Measurements from ENCODE around the gene PDE3A.
"Not testable (repeated sequence)": the region's sequence is repeated elsewhere in the genome, so short reads cannot be mapped to it uniquely, and the experiment has no call there.

The PDE3A gene

DNA sequence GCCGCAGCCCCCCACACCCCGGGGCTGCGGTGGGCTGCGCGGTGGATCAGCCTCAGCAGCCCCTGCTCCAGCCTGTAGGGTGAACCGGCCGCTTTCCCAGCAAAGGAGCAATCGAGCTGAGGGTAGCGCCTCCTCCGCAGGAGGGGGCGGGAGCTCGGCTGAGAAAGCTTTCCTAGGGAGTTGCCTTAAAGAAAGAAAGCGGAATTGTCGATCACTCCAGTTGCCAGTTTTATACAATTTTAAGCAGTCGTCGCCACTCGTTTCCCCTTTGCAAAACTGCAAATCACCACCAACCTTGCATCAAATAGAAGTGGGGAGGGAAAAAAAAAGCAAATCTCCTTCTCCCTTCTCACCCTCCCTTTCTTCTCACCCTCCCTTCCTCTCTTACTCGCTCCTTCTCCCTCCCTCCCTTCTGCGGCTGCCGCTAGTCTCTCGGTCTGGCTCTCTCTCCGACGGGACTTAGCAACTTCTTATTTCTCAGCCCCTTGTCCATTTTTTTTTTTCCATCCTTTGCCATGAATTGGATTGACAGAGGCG is at the start of gene PDE3A:
PDE3A (plus strand) TSS at position 424 of the 537 bp plus-strand sequence. CDS start 748 bp downstream, outside the sequence.
- no peak for DNase-seq (ENCODE audit: low read depth in 2 of 2, low spot score in 1 of 2)

DNA sequence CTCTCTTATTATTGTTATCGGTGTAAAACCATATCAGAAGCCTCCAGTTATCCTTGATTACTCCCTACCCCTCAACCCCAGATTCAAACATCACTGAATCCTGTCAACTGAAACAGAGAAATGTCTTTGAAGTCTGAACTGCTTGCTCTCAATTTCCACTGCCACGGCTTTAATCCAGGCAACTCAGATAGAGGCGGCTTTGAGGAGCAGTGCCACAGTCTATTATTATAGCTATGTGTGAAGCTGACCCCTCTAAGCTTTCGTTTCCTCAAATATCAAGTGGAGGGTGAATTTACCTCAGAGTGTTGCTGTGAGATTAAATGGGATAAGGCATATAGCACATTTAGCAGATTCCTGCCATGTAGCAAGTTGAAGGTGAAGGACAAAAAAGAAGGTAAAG is 49.0 kb upstream of the PDE3A start:
- no peak for DNase-seq (ENCODE audit: low read depth in 2 of 2, low spot score in 1 of 2)

DNA sequence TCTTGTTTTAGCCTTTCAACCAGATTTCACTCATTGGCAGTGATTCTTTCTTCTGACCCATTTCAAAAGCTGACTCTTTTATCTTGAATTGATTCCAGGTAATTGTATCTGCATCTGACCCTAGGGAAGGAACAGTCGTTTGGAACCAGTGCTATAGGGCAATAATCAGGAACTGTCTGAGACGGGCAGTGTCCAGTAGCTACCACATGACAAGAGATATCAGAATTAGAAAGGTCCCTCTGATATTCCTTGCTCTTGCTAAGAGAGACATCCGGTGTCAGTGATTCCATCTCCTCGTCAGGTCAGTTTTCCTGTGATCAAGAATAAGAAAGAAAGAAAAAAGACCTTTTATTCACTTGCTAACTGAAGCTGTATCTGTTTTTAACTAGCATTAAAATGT is 47.8 kb upstream of the PDE3A start:
- no peak for DNase-seq (ENCODE audit: low read depth in 2 of 2, low spot score in 1 of 2)

DNA sequence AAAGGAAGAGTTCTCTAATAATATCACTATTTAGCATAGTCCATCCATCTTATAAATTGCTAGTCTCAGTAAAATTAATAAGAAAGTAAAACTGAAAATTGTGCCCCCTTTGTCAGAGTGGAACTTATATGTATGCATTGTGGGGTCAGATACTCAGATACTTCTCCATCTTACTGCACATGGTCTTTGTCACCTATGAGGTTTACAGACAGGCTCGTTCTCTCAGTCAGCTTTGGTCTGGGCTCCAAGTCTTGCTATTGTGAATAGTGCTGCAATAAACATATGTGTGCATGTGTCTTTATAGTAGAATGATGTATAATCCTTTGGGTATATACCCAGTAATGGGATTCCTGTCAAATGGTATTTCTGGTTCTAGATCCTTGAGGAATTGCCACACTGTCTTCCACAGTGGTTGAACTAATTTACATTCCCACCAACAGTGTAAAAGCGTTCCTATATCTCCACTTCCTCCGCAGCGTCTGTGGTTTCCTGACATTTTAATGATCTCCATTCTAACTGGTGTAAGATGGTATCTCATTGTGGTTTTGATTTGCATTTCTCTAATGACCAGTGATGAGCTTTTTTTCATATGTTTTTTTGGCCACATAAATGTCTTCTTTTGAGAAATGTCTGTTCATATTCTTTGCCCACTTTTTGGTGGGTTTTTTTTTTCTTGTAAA is 37.4 kb upstream of the PDE3A start:
- not testable (repeated sequence) for DNase-seq (ENCODE audit: low read depth in 2 of 2, low spot score in 1 of 2)

DNA sequence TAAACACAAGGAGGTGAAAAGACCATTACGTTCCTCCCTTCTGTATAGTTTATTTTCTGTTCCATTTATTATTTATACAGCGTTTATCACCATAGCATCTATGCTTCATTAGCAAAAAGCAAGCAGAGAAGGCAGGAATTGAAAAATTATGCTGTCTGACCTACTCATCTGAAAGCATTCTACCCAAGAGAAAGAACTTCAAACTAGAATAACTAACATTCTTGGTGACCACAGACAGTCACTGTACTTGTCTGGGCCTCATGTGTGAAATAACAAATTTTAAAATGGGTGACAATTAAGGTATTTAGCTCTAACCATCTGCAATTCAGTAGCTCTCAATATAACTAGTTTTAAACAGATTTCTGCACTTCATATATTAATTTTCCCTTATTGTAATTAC is 29.3 kb upstream of the PDE3A start:
- DNase-seq (ENCODE audit: low read depth in 2 of 2, low spot score in 1 of 2): no peak

DNA sequence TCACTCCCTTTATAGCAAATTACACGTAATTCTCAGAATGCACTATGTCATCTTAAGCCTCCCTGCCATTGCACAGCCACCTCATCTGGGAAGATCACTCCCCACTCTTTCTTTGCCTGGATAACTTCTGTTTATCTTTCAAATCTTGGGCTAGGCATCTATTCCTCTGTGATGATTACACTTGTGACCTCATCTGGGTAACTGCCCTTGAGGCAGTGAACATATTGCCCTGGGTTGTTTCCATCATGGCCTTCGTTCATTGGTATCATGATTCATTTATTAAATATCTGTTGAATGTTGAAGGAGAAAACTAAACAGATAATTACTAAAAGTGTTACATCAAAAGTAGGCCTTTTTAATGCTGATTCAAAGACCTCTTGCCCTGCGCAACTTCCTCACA is 26.2 kb upstream of the PDE3A start:
- no peak for DNase-seq (ENCODE audit: low read depth in 2 of 2, low spot score in 1 of 2)

DNA sequence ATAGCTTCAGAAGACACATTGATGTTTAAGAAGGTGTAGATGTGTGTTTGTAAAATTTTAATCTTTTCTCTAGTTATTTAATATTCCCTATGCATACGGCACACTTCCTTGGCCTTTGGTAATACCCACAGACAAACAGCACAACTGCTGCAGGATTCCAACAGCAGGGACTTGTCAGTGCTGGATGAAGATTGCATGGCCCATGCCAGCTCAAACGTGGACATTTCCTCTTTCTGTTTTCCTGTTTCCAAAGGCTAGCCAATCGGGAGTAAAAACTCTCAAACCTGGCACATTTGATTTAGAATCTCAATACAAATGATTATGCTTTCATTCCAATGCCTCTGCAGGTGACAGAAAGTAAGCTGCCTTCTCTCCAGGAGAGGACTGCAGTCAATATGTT is 22.5 kb upstream of the PDE3A start:
- DNase-seq (ENCODE audit: low read depth in 2 of 2, low spot score in 1 of 2): no peak

DNA sequence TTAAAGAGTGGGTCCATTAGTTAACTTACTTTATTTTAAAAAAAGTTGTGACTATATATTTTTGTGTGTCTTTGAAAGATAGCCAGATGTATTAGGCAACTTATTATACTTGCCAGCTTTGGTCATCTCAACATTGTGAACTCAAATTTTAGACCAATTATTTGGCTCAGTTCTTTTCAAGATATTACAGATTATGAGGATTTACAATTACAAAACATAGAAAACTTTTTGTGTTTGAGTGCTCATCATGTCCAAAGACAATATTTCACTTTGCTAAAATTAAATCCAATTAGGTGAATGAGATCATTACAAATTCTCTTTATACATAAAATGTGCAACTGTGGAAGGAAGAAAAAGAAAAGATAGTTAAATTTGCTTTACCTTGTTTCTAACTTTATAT is 18.3 kb upstream of the PDE3A start:
- DNase-seq (ENCODE audit: low read depth in 2 of 2, low spot score in 1 of 2): no peak

DNA sequence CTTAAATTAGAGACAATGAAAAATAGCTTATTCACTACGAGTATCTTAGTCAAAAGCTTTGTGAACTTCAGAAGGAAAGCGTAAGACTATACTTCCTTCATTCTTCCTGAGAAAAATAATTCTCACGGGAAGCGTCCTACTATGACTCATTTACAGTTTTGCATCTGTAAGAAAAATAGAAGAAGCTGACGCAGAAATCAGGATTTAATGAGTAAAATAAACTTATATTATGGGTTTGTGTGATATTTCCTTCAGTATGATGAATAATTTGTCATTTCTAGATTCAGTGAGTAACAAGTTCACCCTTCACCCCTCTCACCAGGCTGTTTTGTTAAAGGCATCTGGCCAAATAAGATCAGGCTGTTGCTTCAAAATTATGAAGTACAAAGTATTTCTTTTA is 17.8 kb upstream of the PDE3A start:
- no peak for DNase-seq (ENCODE audit: low read depth in 2 of 2, low spot score in 1 of 2)

DNA sequence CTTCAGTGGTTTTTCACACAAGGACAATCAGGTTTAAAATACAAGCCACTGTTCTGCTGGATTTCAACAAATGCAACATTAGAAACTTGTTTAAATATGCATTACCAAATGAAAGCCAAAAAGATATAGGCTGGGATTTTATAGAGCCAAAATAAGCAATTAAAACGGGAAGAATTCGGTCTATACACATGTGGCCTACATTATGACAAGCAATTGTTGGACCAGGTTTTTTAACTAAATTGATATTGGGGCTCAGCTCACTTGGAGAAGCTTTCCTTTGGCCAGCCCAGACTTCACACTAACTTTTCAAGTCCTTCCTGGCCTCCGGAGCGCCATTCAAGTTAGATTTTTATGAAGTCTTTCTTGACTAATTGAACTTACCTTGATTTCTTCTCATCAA is 16.9 kb upstream of the PDE3A start:
- DNase-seq (ENCODE audit: low read depth in 2 of 2, low spot score in 1 of 2): no peak

DNA sequence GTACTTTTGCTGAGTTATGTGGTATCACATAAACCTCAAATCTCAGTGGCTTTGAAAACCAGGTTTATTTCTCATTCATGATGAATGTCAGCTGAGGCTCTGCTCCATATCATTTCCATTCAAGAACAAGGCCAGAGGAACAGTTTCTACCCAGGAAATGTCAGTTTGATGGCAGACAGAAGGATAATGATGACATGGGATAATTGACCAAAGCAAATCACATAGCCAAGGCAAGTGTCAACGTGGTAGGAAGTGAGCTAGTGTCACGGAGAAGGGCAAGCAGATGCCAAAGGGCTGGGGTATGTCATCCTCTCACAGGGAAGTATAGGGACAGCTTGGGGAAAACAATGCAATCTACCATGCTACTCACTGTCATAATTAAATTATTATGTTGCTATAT is 12.3 kb upstream of the PDE3A start:
- DNase-seq (ENCODE audit: low read depth in 2 of 2, low spot score in 1 of 2): no peak

DNA sequence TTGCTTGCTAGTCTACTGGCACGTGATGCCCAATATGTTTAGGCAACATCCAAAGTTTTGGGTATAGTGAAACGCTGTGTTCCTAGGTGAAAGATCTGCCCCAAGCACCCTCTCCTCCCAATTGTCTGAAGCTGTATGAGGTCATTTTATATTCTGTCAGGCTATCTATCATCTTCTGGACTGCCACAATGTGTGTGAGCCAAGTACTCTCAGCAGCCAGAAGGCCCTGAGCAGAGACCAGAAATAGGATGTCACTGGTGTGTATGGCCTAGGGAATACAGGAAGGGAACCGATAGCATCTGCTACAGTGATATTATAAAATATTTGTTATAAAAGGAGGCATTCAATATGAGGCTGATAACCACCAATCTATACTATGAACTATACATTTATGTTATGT is 7.9 kb upstream of the PDE3A start:
- DNase-seq (ENCODE audit: low read depth in 2 of 2, low spot score in 1 of 2): no peak

DNA sequence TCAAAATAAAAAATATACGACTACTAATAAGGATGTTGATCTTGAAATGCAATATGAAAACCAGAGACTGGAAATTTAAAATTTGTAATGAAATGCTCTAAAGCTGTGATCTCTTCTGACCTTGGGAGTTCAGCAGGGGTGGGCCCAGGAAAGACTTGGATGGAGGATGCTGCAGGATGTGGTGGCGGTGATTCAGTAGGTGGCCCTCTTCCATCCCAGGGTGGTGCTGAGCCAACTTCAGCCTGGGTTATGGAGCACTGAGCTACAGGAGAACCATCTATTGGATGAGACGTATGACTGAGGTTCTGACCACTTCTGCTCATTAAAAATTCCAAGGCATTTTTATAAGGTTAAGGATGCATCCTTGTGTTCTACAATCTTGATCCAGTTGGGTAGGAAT is 6.9 kb upstream of the PDE3A start:
- DNase-seq (ENCODE audit: low read depth in 2 of 2, low spot score in 1 of 2): no peak

DNA sequence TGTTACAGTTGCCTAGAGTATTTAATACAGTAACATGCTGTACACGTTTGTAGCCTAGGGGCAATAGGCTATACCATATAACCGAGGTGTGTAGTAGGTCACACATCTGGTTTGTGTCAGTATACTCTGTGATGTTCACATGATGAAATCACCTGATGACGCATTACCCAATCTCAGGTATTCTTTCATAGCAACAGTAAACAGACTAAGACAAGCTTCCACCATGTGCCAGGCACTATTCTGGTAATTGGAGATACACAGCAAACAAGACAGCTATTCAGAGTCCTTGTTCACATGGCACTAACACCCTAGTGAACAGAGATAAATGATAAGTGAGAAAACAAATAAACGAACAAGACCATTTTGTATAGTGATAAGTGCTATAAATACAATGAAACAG is 3.8 kb upstream of the PDE3A start:
- no peak for DNase-seq (ENCODE audit: low read depth in 2 of 2, low spot score in 1 of 2)

DNA sequence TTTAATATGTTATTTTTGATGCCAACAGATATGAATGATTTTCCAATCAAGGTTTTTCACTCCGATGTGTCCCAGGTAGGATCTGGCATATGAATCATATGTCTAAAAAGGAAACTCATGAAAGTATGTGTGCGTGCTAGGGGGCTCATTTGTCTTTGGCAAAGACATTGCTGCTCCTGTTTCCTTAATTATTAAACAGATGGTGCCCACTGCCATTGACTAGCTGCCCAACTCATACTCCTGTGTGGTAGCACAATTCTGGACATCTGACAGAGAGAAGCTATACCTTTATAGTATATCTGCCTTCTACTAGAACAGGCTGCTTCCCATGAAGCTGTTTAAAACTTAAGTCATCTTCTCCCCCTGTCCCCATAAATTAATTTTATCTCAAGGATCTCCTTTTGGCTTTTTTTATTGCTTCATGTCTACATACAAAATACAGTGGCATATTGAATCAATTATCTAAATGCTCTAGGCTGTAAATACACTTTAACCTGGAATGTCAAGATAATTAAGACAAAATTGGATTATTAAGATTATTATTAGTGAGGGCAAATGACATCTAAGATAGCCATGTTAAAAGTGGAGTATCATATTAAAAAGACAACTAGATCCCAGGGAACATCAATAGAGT is 1.4 kb upstream of the PDE3A start:
- DNase-seq (ENCODE audit: low read depth in 2 of 2, low spot score in 1 of 2): no peak

DNA sequence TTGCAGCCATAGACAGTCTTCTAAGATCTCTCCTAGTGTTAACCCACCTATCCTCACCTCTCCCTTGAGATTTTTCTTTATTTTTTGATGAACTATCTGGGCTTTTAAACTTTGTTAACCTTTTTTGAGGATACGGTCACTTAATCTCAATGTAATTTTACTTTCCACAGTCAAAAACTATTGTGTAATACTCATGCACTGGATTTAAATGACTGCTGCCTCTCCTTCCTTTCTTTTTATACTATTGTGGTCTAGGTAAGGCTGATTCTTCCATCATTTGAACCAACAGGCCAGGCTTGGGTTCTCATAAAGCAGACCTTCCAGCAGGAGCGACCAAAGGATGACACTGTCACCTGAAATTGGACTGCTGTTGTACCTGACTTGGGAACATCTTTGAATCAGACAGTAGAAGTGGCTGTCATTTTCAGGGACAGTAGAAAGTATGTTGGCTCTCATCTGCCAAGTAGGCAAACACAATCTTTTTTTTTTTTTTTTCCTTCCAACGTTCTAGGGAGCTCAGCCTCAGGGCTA is 689 bp upstream of the PDE3A start:
- no peak for DNase-seq (ENCODE audit: low read depth in 2 of 2, low spot score in 1 of 2)

DNA sequence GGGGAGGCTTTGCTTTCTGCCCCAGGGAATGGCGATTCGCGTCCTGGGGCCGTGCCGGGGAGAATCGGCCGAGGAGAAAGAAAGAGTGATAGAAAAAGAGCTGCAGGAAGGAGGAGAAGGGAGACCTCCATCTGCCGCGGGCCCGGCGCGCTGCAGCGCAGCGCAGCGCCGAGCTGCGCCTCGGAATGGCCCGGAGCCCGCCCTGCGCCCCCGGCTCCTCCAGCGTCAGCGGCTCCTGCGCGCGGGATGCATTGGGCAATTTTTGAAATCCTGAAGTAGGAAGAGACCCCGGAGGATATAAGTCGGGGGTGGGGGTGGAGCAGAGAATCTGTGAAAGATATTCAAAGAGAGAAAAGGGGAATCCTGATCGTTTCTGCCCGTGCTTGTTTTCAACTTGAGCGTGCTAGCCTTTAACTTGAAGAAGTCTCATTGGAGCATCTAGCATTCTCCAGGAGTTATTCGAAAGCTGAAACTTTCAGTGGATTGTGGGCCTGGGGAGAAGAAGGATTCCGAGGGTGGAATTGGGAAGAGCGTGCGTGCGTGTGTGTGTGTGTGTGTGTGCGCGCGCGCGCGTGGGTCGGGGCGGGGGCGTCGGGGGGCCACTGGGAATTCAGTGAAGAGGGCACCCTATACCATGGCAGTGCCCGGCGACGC is 441 bp downstream of the PDE3A start:
- no peak for DNase-seq (ENCODE audit: low read depth in 2 of 2, low spot score in 1 of 2)

DNA sequence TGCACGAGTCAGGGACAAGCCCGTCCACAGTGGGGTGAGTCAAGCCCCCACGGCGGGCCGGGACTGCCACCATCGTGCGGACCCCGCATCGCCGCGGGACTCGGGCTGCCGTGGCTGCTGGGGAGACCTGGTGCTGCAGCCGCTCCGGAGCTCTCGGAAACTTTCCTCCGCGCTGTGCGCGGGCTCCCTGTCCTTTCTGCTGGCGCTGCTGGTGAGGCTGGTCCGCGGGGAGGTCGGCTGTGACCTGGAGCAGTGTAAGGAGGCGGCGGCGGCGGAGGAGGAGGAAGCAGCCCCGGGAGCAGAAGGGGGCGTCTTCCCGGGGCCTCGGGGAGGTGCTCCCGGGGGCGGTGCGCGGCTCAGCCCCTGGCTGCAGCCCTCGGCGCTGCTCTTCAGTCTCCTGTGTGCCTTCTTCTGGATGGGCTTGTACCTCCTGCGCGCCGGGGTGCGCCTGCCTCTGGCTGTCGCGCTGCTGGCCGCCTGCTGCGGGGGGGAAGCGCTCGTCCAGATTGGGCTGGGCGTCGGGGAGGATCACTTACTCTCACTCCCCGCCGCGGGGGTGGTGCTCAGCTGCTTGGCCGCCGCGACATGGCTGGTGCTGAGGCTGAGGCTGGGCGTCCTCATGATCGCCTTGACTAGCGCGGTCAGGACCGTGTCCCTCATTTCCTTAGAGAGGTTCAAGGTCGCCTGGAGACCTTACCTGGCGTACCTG is 1.1 kb downstream of the PDE3A start:
- DNase-seq (ENCODE audit: low read depth in 2 of 2, low spot score in 1 of 2): no peak

DNA sequence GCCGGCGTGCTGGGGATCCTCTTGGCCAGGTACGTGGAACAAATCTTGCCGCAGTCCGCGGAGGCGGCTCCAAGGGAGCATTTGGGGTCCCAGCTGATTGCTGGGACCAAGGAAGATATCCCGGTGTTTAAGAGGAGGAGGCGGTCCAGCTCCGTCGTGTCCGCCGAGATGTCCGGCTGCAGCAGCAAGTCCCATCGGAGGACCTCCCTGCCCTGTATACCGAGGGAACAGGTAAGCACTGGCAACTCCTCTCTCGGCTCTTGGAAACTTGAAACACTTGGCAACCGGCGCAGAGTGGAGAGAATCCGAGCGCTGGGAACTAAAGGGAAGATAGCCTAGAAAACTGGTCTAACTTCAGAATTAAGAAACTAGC is 1.7 kb downstream of the PDE3A start:
- no peak for DNase-seq (ENCODE audit: low read depth in 2 of 2, low spot score in 1 of 2)

DNA sequence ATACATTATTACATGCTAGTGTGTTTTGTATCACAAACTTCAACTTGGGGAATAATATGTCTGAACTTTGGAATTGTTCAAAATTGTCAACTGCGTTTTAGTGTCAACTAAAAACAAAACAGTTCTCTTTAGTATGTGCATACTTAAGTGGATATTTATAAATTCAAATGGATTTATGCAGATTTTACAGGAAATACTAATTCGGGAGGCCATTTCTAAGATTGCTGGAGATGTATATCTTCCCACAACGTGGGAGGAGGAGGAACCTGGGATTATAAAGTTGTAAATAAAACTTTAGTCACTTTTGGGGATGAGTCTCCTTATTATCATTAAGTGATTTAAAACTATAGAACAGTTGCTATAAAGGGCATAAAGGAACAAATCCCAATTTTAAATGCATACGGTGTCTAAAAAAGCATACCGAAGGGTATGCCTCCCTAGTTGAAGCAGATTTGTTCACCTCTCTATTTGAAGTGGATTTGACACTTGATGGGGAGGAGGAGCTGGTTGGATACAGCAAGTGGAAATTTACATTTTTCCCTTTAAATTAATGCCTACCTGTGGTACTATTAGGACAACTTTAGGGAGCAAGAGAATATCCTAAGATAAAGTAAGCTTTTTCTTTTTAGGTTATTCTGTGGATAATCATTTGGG is 2.7 kb downstream of the PDE3A start:
- no peak for DNase-seq (ENCODE audit: low read depth in 2 of 2, low spot score in 1 of 2)
